GM18520 (cell line): ENCODE measurements around the gene CDH26.

ENCODE experiments used
- ATAC-seq: cut with Tn5 transposase; IDR thresholded peaks from one replicate; pipeline ENCODE4 v1.9.1; 2021; ENCODE audit not compliant: unreplicated experiment

Gene CDH26

GRCh38 chr20:60060006-60060557 lies 101.9 kb downstream of the CDH26 start:
- no peak for ATAC-seq

DNA sequence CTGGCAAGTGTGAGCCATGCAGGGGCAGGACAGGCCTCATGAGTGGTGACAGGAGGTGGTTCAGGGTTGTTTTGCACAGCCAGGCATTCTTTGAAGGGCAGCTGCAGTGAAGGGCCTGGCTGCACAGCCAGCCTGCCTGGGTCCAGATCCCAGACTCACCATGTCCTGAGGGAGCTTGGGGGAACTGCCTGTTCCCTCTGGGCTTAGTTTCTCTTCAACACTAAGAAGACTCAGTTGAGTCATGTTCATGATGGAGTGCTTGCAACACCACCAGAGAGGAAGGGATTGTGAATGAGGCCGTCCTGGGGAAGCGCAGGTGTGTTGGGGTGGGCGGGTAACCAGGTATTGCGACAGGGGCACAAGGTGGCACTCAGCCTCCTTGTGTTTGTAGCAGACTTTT lies 102.4 kb downstream of the CDH26 start:
- ATAC-seq, result no peak

GRCh38 chr20:60062431-60063047 lies 104.3 kb downstream of the CDH26 start:
- ATAC-seq, result no peak

DNA sequence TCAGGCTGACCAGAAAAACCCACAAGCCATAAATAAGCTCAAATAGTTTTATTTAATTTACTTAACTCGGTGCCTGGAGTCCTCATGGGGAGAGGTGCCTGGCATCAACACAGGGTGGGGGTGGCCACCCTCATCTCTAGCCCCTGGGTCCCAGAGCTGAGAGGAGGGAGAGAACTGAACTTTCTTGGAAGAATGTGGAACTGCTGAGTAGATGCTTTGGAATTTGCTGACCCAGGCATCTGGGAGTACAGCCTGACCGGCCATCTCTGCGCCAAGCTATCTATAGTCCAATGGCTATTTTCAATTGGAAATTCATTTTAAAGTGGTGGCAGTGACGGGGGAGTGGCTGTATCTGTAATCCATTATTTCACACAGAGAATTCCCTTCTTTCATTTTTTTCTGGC lies 104.8 kb downstream of the CDH26 start:
- ATAC-seq, result no peak

DNA sequence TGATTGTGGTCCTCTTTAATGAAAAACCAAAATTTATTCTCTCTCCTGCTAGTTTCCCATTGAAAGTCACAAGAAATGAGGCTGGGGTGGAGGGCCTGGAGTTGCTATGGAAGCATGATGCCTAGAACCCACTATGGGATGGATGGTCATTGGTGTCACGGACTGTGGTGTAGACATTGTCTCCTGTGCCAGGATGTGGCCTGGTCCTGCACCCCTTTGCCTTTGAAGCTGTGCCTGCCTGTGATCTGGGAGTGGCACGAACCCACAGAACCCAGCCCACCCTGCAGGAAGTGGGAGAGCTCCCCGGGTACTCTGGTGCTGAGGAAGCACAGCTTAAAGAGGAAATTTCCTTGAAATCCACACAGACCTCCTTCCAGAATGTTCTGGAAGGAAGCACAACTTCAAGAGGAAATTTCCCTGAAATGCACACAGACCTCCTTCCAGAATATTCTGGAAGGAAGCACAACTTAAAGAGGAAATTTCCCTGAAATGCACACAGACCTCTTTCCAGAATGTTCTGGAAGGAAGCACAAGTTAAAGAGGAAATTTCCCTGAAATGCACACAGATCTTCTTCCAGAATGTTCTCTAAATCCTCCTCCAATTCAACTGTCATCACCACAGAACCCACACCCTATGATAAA lies 105.6 kb downstream of the CDH26 start:
- ATAC-seq, result no peak
